ENCODE measurements around the gene BACH2. TPM values are rescaled to one million over a fixed set of nuclear protein-coding genes. Genes with fewer than 3 reads are reported as not detected.
A peak's percentile ranks its signal among the peaks of the same experiment; 100 is the strongest.
"Not testable (repeated sequence)": the region's sequence is repeated elsewhere in the genome, so short reads cannot be mapped to it uniquely, and the experiment has no call there.

Gene BACH2
- polyA plus RNA-seq (2013, experiment 1 of 2) = 7.2 TPM
- 5.3 TPM for polyA plus RNA-seq (2013, experiment 2 of 2)

DNA sequence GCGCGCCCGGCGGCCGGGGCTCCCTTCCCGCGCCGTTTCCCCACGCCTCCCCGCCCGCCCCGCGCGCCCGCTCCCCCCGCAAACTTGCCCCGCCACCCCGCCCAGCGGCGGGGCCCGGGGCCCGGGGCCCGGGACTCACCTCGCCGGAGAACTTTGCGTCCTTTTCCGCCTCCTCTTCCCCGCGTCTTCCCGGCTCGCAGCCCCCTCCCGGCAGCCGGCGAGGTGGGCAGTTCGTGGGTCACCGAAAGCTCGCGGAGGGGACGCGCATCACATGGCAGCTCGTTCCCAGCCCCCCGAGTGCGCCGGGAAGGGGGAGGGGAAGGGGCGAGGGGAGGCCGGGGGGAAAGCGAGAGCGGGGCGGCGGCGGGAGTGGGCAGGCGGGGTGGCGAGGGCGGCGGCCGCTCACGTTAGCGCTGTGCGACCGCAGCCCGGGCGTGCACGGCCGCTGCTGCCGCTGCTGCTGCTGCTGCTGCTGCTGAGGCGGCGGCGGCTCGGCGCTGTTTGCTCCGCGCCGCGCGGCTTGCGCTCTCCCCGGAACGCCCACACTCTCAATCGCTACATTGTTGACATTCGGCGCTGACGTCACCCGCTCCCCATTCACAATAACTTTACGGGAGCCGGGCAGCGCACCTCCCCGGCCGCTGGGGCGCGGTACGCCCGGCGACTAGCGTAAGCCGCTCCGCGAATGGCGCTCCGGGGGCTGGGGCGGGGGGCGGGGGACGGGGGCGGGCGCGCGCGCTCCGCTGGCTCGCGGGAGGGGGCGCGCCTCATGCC is at the start of gene BACH2:
TSS of gene BACH2 (minus strand) at position 503 of the 774 bp plus-strand sequence. CDS start 287,999 bp downstream, outside the sequence.
- Histone ChIP-seq H3K27ac (ENCODE audit: low read depth, low read length, severe bottlenecking) (peak within 1 kb of the TSS; percentile 73), H3K4me1 (ENCODE audit: control insufficient read depth, insufficient read depth, low read length, poor library complexity, severe bottlenecking) (peaks cover 11% of the 10 kb centered on the region), H3K36me3 (ENCODE audit: control insufficient read depth, insufficient read depth, low read length) (no peaks in the 10 kb centered on the region), H3K9me3 (ENCODE audit: control insufficient read depth, low read length) (no peaks in the 10 kb centered on the region), H3K4me3 (ENCODE audit: extremely low read depth, insufficient read depth, low read length, poor library complexity, severe bottlenecking) (peak within 1 kb of the TSS; percentile 67)
- WGBS, 2 experiments (ENCODE audit: insufficient coverage in 2 of 2) = 0 to 2% methylated on average over 32 to 44 of the region's 112 CpGs

DNA sequence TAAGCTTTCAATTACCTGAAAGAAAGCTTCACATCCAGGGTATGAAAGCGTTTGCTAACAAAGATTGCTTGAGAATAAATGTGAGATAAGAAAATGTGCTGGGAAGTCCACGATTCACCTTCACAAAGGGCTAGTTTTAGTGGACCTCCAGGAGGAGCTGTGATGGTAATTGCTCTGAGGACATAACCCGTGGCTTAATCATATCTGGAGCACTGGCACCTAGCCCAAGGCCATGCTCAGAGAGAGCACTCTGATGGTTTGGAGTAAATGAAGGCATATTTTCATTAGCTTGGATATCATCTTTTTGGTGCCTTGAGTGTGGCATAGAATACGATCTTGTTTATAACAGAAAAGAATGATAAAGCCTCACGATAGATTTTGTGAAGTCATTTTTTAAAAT is 46.9 kb upstream of the BACH2 start:
- no peaks in the 10 kb centered on the region for H3K9me3 ChIP-seq (ENCODE audit: control insufficient read depth, low read length)
- H3K4me3 ChIP-seq (ENCODE audit: extremely low read depth, insufficient read depth, low read length, poor library complexity, severe bottlenecking) = no peak overlapping the region
- 81 to 88% methylated on average over 4 to 5 of the region's 5 CpGs for WGBS, 2 experiments (ENCODE audit: insufficient coverage in 2 of 2)
- no peaks in the 10 kb centered on the region for H3K36me3 ChIP-seq (ENCODE audit: control insufficient read depth, insufficient read depth, low read length)
- peaks cover 1% of the 10 kb centered on the region for H3K4me1 ChIP-seq (ENCODE audit: control insufficient read depth, insufficient read depth, low read length, poor library complexity, severe bottlenecking)
- H3K27ac ChIP-seq (ENCODE audit: low read depth, low read length, severe bottlenecking) = no peak overlapping the region

DNA sequence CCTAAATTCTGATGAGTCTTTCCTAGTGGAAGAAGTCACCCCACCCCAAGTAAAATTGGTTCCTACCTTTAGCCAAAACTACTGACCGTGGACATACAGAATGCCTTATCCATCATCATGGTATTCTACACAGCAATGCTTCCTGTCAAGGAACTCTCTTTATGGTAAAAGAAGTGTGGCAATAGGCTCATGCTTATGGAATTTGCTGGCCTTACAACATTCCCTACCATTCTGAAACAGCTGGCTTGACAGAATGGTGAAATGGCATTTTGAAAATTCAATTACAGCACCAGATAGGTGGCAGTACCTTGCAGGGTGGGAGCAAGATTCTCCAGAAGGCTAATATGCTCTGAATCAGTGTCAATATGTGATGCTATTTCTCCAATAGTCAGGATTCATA is 41.8 kb upstream of the BACH2 start:
- no peaks in the 10 kb centered on the region for H3K36me3 ChIP-seq (ENCODE audit: control insufficient read depth, insufficient read depth, low read length)
- peaks cover 1% of the 10 kb centered on the region for H3K9me3 ChIP-seq (ENCODE audit: control insufficient read depth, low read length)
- peaks cover 3% of the 10 kb centered on the region for H3K4me1 ChIP-seq (ENCODE audit: control insufficient read depth, insufficient read depth, low read length, poor library complexity, severe bottlenecking)
- H3K4me3 ChIP-seq (ENCODE audit: extremely low read depth, insufficient read depth, low read length, poor library complexity, severe bottlenecking) = no peak overlapping the region
- WGBS, 2 experiments (ENCODE audit: insufficient coverage in 2 of 2) = no CpG with 5 or more reads among the region's 1 CpG
- H3K27ac ChIP-seq (ENCODE audit: low read depth, low read length, severe bottlenecking) = no peak overlapping the region

DNA sequence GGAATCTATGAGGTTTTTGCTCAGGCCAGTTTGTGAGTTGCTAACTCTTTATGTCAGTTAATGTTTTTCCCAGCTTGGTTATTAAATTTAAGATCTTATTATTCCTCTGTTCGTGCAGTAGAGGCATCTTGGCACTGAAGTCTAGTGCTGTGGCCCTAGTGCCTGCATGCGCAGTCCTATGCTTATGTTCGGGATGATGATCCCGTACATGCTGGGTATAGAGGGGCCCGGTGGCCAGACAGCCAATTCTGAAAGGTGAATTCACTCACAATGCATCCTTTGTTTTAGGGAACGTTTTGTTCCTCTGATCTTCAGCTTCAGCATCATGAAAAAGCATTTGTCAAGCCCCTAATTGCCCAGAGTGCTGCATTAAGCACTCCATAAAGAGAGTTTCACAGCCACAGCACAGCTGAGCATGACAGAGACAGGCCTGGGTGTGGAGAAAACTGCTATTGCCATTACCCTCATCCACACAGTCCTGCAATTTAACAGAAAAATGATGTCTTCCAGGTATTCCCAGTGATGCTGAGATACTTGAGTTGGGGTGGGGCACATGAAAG is 39.8 kb upstream of the BACH2 start:
- 71 to 74% methylated on average over 6 of the region's 6 CpGs for WGBS, 2 experiments (ENCODE audit: insufficient coverage in 2 of 2)
- no peak overlapping the region for H3K4me3 ChIP-seq (ENCODE audit: extremely low read depth, insufficient read depth, low read length, poor library complexity, severe bottlenecking)
- H3K9me3 ChIP-seq (ENCODE audit: control insufficient read depth, low read length) = peaks cover 3% of the 10 kb centered on the region
- H3K36me3 ChIP-seq (ENCODE audit: control insufficient read depth, insufficient read depth, low read length) = no peaks in the 10 kb centered on the region
- H3K27ac ChIP-seq (ENCODE audit: low read depth, low read length, severe bottlenecking) = no peak overlapping the region
- peaks cover 3% of the 10 kb centered on the region for H3K4me1 ChIP-seq (ENCODE audit: control insufficient read depth, insufficient read depth, low read length, poor library complexity, severe bottlenecking)

DNA sequence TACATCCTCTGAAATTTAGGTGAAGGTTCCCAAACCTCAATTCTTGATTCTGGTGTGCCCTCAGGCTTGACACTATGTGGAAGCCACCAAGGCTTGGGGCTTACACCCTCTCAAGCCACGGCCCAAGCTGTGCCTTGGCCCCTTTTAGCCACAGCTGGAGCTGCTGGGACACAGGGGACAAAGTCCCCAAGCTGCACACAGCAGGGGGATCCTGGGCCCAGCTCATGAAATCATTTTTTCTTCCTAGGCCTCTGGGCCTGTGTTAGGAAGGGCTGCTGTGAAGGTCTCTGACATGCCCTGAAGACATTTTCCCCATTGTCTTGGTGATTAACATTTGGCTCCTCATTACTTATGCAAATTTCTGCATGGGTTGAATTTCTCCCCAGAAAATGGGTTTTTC is 37.3 kb upstream of the BACH2 start:
- H3K4me3 ChIP-seq (ENCODE audit: extremely low read depth, insufficient read depth, low read length, poor library complexity, severe bottlenecking) = no peak overlapping the region
- WGBS, 2 experiments (ENCODE audit: insufficient coverage in 2 of 2) = 73 to 78% methylated on average over 1 of the region's 1 CpG
- H3K9me3 ChIP-seq (ENCODE audit: control insufficient read depth, low read length) = peaks cover 3% of the 10 kb centered on the region
- H3K27ac ChIP-seq (ENCODE audit: low read depth, low read length, severe bottlenecking) = no peak overlapping the region
- H3K36me3 ChIP-seq (ENCODE audit: control insufficient read depth, insufficient read depth, low read length) = no peaks in the 10 kb centered on the region
- peaks cover 9% of the 10 kb centered on the region for H3K4me1 ChIP-seq (ENCODE audit: control insufficient read depth, insufficient read depth, low read length, poor library complexity, severe bottlenecking)

- not testable (repeated sequence) for H3K4me3 ChIP-seq (ENCODE audit: extremely low read depth, insufficient read depth, low read length, poor library complexity, severe bottlenecking); H3K27ac ChIP-seq (ENCODE audit: low read depth, low read length, severe bottlenecking); H3K9me3 ChIP-seq (ENCODE audit: control insufficient read depth, low read length); H3K36me3 ChIP-seq (ENCODE audit: control insufficient read depth, insufficient read depth, low read length); H3K4me1 ChIP-seq (ENCODE audit: control insufficient read depth, insufficient read depth, low read length, poor library complexity, severe bottlenecking)
- 67% methylated on average over 1 of the region's 2 CpGs; no CpG with 5 or more reads in 1 of the 2 experiments for WGBS, 2 experiments (ENCODE audit: insufficient coverage in 2 of 2)
These were observed 36.4 kb upstream of the BACH2 start for GRCh38 chr6:90332978-90333543.

DNA sequence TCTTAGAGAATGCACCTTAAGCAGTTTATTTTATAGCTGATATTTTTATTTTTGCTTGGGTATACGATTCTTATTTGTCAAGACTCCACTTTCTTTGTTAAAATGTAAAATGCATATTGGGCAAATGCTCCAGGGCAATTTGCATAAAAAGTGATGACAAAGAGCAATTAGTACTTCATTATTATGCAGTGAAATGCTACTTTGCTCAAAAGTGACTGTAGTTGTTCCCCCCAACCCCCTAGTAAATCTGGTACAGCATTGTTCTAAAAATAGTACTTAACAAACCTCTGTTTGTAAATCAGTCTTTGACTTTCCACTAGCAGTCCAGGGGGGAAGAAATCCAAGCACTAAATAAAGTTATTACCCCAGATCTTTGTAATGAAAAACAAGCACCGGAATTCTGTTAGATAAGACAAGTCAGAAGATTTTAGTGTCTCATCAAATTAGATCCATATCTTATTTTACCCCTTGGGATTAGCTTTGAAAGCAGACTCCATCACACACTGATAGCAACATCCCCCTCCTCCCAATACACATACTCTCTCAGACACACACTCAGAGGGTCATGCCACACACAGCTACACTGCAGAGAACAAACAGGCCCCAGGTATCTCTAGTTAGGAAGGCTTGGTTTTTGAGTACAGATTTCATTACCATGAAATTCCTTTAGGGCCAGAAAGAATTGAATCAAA is 32.9 kb upstream of the BACH2 start:
- Histone ChIP-seq H3K9me3 (ENCODE audit: control insufficient read depth, low read length) (peaks cover 3% of the 10 kb centered on the region), H3K36me3 (ENCODE audit: control insufficient read depth, insufficient read depth, low read length) (no peaks in the 10 kb centered on the region), H3K4me3 (ENCODE audit: extremely low read depth, insufficient read depth, low read length, poor library complexity, severe bottlenecking) (no peak overlapping the region), H3K27ac (ENCODE audit: low read depth, low read length, severe bottlenecking) (no peak overlapping the region), H3K4me1 (ENCODE audit: control insufficient read depth, insufficient read depth, low read length, poor library complexity, severe bottlenecking) (peaks cover 6% of the 10 kb centered on the region)
- 50% methylated on average over 1 of the region's 2 CpGs; no CpG with 5 or more reads in 1 of the 2 experiments for WGBS, 2 experiments (ENCODE audit: insufficient coverage in 2 of 2)

- no peak overlapping the region for H3K4me3 ChIP-seq (ENCODE audit: extremely low read depth, insufficient read depth, low read length, poor library complexity, severe bottlenecking)
- H3K27ac ChIP-seq (ENCODE audit: low read depth, low read length, severe bottlenecking) = no peak overlapping the region
- no peaks in the 10 kb centered on the region for H3K36me3 ChIP-seq (ENCODE audit: control insufficient read depth, insufficient read depth, low read length)
- peaks cover 6% of the 10 kb centered on the region for H3K4me1 ChIP-seq (ENCODE audit: control insufficient read depth, insufficient read depth, low read length, poor library complexity, severe bottlenecking)
- no peaks in the 10 kb centered on the region for H3K9me3 ChIP-seq (ENCODE audit: control insufficient read depth, low read length)
- WGBS, 2 experiments (ENCODE audit: insufficient coverage in 2 of 2) = no CpG with 5 or more reads among the region's 1 CpG
These were observed 31.4 kb upstream of the BACH2 start for GRCh38 chr6:90328004-90328403.

DNA sequence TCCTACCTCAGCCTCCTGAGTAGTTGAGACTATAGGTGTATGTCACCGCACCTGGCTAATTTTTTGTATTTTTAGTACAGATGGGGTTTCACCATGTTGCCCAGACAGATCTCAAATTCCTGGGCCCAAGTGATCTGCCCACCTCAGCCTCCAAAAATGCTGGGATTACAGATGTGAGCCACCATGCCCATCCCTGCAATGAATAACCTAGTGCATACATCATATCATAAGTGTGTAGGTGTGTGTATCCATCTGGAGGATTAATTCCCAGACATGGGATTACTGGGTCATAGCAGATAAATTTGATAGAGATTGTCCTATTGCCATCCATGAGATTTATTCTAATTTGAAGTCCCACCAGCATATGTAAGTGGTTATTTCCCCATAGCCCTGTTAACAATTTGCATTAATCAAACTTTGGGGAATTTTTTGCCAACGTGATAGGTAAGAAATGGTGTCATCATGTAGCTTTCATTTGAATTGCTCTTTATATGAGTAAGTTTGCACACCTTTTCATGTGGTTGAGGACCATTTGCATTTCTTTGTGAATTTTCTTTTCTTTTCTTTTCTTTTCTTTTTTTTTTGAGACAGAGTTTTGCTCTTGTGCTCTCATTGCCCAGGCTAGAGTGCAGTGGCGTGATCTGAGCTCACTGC is 29.9 kb upstream of the BACH2 start:
- H3K36me3 ChIP-seq (ENCODE audit: control insufficient read depth, insufficient read depth, low read length) = no peaks in the 10 kb centered on the region
- no peak overlapping the region for H3K27ac ChIP-seq (ENCODE audit: low read depth, low read length, severe bottlenecking)
- 83 to 89% methylated on average over 2 to 3 of the region's 3 CpGs for WGBS, 2 experiments (ENCODE audit: insufficient coverage in 2 of 2)
- H3K9me3 ChIP-seq (ENCODE audit: control insufficient read depth, low read length) = no peaks in the 10 kb centered on the region
- H3K4me3 ChIP-seq (ENCODE audit: extremely low read depth, insufficient read depth, low read length, poor library complexity, severe bottlenecking) = no peak overlapping the region
- H3K4me1 ChIP-seq (ENCODE audit: control insufficient read depth, insufficient read depth, low read length, poor library complexity, severe bottlenecking) = peaks cover 6% of the 10 kb centered on the region

- no peak overlapping the region for H3K4me3 ChIP-seq (ENCODE audit: extremely low read depth, insufficient read depth, low read length, poor library complexity, severe bottlenecking)
- no peaks in the 10 kb centered on the region for H3K9me3 ChIP-seq (ENCODE audit: control insufficient read depth, low read length)
- H3K27ac ChIP-seq (ENCODE audit: low read depth, low read length, severe bottlenecking) = no peak overlapping the region
- WGBS, 2 experiments (ENCODE audit: insufficient coverage in 2 of 2) = 91 to 100% methylated on average over 1 to 6 of the region's 6 CpGs
- H3K36me3 ChIP-seq (ENCODE audit: control insufficient read depth, insufficient read depth, low read length) = no peaks in the 10 kb centered on the region
- no peaks in the 10 kb centered on the region for H3K4me1 ChIP-seq (ENCODE audit: control insufficient read depth, insufficient read depth, low read length, poor library complexity, severe bottlenecking)
These were observed 27.1 kb upstream of the BACH2 start for GRCh38 chr6:90323706-90324105.

All from mesodermal cell (in vitro differentiated cells).